HG03159 (cell line): ENCODE results near the gene SOWAHD.
"Not testable (repeated sequence)": the region's sequence is repeated elsewhere in the genome, so short reads cannot be mapped to it uniquely, and the experiment has no call there.

ENCODE experiments used
- ATAC-seq: cut with Tn5 transposase; IDR thresholded peaks from one replicate; pipeline ENCODE4 v1.9.1; 2021; ENCODE audit warnings: mild to moderate bottlenecking, moderate library complexity; ENCODE audit not compliant: unreplicated experiment

Gene SOWAHD

GRCh38 chrX:119757979-119758730, at the start of gene SOWAHD:
Gene SOWAHD, plus strand, starts transcription at chrX:119758588. Its CDS starts 80 bp downstream, at chrX:119758668.
- ATAC-seq: no peak

- no peak for ATAC-seq
Observed at GRCh38 chrX:119708936-119709335, 49.5 kb upstream of the SOWAHD start.

GRCh38 chrX:119709630-119710029, 48.8 kb upstream of the SOWAHD start:
- no peak for ATAC-seq

GRCh38 chrX:119721487-119721886, 36.9 kb upstream of the SOWAHD start:
- ATAC-seq: no peak

- ATAC-seq: no peak
Observed at GRCh38 chrX:119721926-119722325, 36.5 kb upstream of the SOWAHD start.

GRCh38 chrX:119726900-119727555, 31.4 kb upstream of the SOWAHD start:
- no peak for ATAC-seq

GRCh38 chrX:119728487-119728886, 29.9 kb upstream of the SOWAHD start:
- ATAC-seq: no peak

- ATAC-seq: no peak
Observed at GRCh38 chrX:119729408-119730201, 28.8 kb upstream of the SOWAHD start.

GRCh38 chrX:119734897-119735339, 23.5 kb upstream of the SOWAHD start:
- no peak for ATAC-seq

- no peak for ATAC-seq
Observed at GRCh38 chrX:119735467-119735866, 22.9 kb upstream of the SOWAHD start.

GRCh38 chrX:119736206-119736764, 22.1 kb upstream of the SOWAHD start:
- ATAC-seq: no peak

GRCh38 chrX:119738742-119739141, 19.6 kb upstream of the SOWAHD start:
- ATAC-seq: no peak

GRCh38 chrX:119745283-119745848, 13.0 kb upstream of the SOWAHD start:
- no peak for ATAC-seq

GRCh38 chrX:119750131-119750530, 8.3 kb upstream of the SOWAHD start:
- not testable (repeated sequence) for ATAC-seq

GRCh38 chrX:119750751-119751150, 7.6 kb upstream of the SOWAHD start:
- ATAC-seq: not testable (repeated sequence)

GRCh38 chrX:119753001-119753400, 5.4 kb upstream of the SOWAHD start:
- ATAC-seq: no peak

GRCh38 chrX:119753639-119754257, 4.6 kb upstream of the SOWAHD start:
- ATAC-seq: no peak

- ATAC-seq: peak; percentile 77
Observed at GRCh38 chrX:119755981-119756533, 2.3 kb upstream of the SOWAHD start.

- ATAC-seq: no peak
Observed at GRCh38 chrX:119756926-119757635, 1.3 kb upstream of the SOWAHD start.

- ATAC-seq: no peak
Observed at GRCh38 chrX:119757646-119757978, 776 bp upstream of the SOWAHD start.
